Sigmoid colon (tissue), 4 donors: ENCODE data around the gene SHISAL1.

Experiments used
- POLR2A ChIP-seq, 2 donors: fragments of 450-650 bp; IDR thresholded peaks; one replicate each; pipeline ENCODE4 v1.6.1; 2016; ENCODE audit warnings: antibody characterized with exemption in 2 of 2, mild to moderate bottlenecking in 2 of 2, moderate library complexity in 2 of 2
- POLR2AphosphoS5 ChIP-seq, 4 donors: sonication (generic); formaldehyde crosslinking; IDR thresholded peaks; one replicate each; pipeline ENCODE4 v1.6.1; 2017; ENCODE audit warnings: antibody characterized with exemption in 4 of 4
- TF ChIP-seq, protein P1 (sequence below), 4 experiments: fragments of 450-650 bp in 3 of 4; fragments of 200-600 bp in 1 of 4; IDR thresholded peaks; one replicate each; pipeline ENCODE4 v1.5.1; 2016 to 2019; ENCODE audit warnings: antibody characterized with exemption in 4 of 4, mild to moderate bottlenecking in 3 of 4, moderate library complexity in 2 of 4

GRCh38 chr22:44206330-44206645 lies 106.5 kb downstream of the SHISAL1 start:
- TF ChIP-seq, protein P1, sequence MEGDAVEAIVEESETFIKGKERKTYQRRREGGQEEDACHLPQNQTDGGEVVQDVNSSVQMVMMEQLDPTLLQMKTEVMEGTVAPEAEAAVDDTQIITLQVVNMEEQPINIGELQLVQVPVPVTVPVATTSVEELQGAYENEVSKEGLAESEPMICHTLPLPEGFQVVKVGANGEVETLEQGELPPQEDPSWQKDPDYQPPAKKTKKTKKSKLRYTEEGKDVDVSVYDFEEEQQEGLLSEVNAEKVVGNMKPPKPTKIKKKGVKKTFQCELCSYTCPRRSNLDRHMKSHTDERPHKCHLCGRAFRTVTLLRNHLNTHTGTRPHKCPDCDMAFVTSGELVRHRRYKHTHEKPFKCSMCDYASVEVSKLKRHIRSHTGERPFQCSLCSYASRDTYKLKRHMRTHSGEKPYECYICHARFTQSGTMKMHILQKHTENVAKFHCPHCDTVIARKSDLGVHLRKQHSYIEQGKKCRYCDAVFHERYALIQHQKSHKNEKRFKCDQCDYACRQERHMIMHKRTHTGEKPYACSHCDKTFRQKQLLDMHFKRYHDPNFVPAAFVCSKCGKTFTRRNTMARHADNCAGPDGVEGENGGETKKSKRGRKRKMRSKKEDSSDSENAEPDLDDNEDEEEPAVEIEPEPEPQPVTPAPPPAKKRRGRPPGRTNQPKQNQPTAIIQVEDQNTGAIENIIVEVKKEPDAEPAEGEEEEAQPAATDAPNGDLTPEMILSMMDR (IDR thresholded peaks at IDR 0.05), result no peak
- TF ChIP-seq POLR2A (IDR thresholded peaks at IDR 0.05), result no peak
- no peak for TF ChIP-seq POLR2AphosphoS5 (IDR thresholded peaks at IDR 0.05)
